ENCODE results near the gene PDE6B. TPM values are rescaled to one million over a fixed set of nuclear protein-coding genes. Genes with fewer than 3 reads are reported as not detected.
A peak's percentile ranks its signal among the peaks of the same experiment; 100 is the strongest.

Gene PDE6B
- total and polyA plus RNA-seq, 2 of the 13 experiments (the other 11 are each of a cell fraction or from before 2014, with no cell fraction given): 0.38 to 0.40 TPM

DNA sequence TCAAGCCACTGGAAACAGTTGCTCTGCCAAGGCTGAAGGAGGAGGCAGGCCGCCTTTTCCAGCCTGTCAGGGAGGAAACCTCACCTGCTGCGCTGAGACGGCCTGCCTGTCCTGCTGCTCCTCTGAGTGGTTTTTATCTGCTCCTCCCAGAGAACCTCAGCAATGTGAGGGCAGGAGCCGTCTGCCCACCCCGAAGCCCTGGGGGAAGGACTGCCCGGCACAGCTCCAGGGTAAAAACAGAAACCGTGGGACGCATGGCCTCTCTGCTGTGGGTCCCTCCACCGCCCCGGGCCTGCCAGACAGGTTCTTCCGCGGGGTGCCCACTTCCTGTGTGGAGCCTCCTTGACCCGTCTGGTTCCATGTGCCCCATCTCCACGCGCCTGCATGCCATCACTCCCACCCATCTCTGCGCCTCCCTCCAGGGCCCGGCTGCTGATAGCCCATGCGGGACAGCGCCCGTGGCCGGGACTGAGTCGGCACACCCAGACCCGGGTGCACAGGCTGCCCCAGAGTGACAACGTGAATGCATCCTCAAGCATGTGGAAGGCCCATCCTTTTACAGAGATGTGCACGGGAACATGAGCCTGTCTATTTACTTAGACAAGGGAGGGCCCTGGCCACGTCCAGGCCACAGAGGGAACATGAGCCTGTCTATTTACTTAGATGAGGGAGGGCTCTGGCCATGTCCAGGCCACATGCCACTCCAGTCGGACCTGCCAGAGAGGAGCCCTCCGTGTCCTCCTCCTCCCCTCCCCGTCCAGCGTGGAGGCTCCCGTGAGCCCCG is 67.6 kb downstream of the PDE6B start (continued):
- TF ChIP-seq SMYD3 (CRISPR knock-in tag; IDR thresholded peaks at IDR 0.05) (no peak), GFI1 (CRISPR knock-in tag; IDR thresholded peaks at IDR 0.05; ENCODE audit: borderline replicate concordance) (no peak), ARNT (IDR thresholded peaks at IDR 0.05) (no peak), FOXA1 (IDR thresholded peaks at IDR 0.05) (0 out of 2 replicates have a peak, but pooled peaks have one; percentile 32), FOXA1 (CRISPR knock-in tag; IDR thresholded peaks at IDR 0.05) (peak; percentile 97), KMT2A (CRISPR knock-in tag; IDR thresholded peaks at IDR 0.05) (no peak), ZFP1 (CRISPR knock-in tag; IDR thresholded peaks at IDR 0.05) (peak; percentile 52; the same call in 1 of the 2 replicates), GABPA (IDR thresholded peaks at IDR 0.05; ENCODE audit: low read depth, low read length) (no peak), GABPA (CRISPR knock-in tag; IDR thresholded peaks at IDR 0.05; ENCODE audit: low read depth) (no peak), MEIS1 (CRISPR knock-in tag; IDR thresholded peaks at IDR 0.05; ENCODE audit: borderline replicate concordance) (no peak), ZNF724P (CRISPR knock-in tag; IDR thresholded peaks at IDR 0.05; ENCODE audit: borderline replicate concordance) (no peak), HNRNPK (IDR thresholded peaks at IDR 0.05; ENCODE audit: low read depth, low read length, poor library complexity, severe bottlenecking) (no peak), MYC (CRISPR knock-in tag; IDR thresholded peaks at IDR 0.05; ENCODE audit: borderline replicate concordance) (peak; percentile 52; the same call in 1 of the 2 replicates), ZNF432 (CRISPR knock-in tag; IDR thresholded peaks at IDR 0.05; ENCODE audit: borderline replicate concordance) (no peak)
- TF ChIP-seq, protein P1, sequence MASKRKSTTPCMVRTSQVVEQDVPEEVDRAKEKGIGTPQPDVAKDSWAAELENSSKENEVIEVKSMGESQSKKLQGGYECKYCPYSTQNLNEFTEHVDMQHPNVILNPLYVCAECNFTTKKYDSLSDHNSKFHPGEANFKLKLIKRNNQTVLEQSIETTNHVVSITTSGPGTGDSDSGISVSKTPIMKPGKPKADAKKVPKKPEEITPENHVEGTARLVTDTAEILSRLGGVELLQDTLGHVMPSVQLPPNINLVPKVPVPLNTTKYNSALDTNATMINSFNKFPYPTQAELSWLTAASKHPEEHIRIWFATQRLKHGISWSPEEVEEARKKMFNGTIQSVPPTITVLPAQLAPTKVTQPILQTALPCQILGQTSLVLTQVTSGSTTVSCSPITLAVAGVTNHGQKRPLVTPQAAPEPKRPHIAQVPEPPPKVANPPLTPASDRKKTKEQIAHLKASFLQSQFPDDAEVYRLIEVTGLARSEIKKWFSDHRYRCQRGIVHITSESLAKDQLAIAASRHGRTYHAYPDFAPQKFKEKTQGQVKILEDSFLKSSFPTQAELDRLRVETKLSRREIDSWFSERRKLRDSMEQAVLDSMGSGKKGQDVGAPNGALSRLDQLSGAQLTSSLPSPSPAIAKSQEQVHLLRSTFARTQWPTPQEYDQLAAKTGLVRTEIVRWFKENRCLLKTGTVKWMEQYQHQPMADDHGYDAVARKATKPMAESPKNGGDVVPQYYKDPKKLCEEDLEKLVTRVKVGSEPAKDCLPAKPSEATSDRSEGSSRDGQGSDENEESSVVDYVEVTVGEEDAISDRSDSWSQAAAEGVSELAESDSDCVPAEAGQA (IDR thresholded peaks at IDR 0.05; ENCODE audit: low read depth): no peak
- TF ChIP-seq, protein P1 (CRISPR knock-in tag; IDR thresholded peaks at IDR 0.05; ENCODE audit: borderline replicate concordance): no peak
- TF ChIP-seq, protein P2, sequence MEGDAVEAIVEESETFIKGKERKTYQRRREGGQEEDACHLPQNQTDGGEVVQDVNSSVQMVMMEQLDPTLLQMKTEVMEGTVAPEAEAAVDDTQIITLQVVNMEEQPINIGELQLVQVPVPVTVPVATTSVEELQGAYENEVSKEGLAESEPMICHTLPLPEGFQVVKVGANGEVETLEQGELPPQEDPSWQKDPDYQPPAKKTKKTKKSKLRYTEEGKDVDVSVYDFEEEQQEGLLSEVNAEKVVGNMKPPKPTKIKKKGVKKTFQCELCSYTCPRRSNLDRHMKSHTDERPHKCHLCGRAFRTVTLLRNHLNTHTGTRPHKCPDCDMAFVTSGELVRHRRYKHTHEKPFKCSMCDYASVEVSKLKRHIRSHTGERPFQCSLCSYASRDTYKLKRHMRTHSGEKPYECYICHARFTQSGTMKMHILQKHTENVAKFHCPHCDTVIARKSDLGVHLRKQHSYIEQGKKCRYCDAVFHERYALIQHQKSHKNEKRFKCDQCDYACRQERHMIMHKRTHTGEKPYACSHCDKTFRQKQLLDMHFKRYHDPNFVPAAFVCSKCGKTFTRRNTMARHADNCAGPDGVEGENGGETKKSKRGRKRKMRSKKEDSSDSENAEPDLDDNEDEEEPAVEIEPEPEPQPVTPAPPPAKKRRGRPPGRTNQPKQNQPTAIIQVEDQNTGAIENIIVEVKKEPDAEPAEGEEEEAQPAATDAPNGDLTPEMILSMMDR (CRISPR knock-in tag; IDR thresholded peaks at IDR 0.05): no peak
- TF ChIP-seq, protein P3, sequence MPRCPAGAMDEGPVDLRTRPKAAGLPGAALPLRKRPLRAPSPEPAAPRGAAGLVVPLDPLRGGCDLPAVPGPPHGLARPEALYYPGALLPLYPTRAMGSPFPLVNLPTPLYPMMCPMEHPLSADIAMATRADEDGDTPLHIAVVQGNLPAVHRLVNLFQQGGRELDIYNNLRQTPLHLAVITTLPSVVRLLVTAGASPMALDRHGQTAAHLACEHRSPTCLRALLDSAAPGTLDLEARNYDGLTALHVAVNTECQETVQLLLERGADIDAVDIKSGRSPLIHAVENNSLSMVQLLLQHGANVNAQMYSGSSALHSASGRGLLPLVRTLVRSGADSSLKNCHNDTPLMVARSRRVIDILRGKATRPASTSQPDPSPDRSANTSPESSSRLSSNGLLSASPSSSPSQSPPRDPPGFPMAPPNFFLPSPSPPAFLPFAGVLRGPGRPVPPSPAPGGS (CRISPR knock-in tag; IDR thresholded peaks at IDR 0.05): no peak
- TF ChIP-seq, protein P4, sequence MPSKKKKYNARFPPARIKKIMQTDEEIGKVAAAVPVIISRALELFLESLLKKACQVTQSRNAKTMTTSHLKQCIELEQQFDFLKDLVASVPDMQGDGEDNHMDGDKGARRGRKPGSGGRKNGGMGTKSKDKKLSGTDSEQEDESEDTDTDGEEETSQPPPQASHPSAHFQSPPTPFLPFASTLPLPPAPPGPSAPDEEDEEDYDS (CRISPR knock-in tag; IDR thresholded peaks at IDR 0.05): peak; percentile 44; the same call in 1 of the 2 replicates
- TF ChIP-seq, protein P5, sequence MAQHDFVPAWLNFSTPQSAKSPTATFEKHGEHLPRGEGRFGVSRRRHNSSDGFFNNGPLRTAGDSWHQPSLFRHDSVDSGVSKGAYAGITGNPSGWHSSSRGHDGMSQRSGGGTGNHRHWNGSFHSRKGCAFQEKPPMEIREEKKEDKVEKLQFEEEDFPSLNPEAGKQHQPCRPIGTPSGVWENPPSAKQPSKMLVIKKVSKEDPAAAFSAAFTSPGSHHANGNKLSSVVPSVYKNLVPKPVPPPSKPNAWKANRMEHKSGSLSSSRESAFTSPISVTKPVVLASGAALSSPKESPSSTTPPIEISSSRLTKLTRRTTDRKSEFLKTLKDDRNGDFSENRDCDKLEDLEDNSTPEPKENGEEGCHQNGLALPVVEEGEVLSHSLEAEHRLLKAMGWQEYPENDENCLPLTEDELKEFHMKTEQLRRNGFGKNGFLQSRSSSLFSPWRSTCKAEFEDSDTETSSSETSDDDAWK (CRISPR knock-in tag; IDR thresholded peaks at IDR 0.05): no peak
